GM19328 (cell line): ENCODE data around the gene CD300A.

ENCODE experiments used
- ATAC-seq: cut with Tn5 transposase; IDR thresholded peaks from one replicate; pipeline ENCODE4 v1.9.1; 2021; ENCODE audit warnings: mild to moderate bottlenecking, moderate library complexity; ENCODE audit not compliant: unreplicated experiment

Gene CD300A

DNA sequence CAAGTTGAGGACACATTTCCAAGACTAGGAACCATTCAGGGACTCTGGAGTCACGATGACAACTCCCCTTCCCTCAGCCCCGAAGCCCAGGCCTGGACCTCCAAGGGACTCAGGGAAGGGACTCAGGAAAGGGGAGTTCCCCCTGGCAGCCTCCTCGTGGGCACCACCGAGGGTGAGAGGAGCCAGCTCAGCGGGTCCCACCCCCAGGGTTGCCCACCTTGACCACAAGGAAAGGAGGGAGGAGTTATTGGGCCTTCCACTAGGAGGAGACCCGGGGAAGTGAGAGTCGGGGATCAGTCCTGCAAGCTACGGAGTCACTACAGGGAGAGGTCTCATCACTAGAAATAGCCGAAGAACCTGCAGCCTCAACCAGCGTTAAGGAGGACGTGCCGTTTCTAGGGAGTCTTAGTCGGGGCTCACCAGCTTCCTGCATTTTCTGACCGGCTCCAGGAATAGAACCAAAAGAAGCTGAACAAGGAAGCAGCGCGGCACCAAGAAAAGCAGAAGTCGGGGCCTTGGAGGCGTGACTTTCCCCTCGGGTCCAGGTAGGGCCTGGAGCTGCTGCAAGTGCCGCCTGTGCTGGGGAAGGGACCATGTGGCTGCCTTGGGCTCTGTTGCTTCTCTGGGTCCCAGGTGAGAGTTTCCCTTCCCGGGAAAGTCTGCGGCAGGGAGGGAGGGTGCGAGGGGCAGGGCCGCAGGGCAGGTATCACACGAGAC is at the start of gene CD300A:
Gene CD300A, plus strand, starts transcription at position 524 of the 717 bp plus-strand sequence. Its CDS starts 70 bp downstream, at position 594.
- no peak for ATAC-seq

DNA sequence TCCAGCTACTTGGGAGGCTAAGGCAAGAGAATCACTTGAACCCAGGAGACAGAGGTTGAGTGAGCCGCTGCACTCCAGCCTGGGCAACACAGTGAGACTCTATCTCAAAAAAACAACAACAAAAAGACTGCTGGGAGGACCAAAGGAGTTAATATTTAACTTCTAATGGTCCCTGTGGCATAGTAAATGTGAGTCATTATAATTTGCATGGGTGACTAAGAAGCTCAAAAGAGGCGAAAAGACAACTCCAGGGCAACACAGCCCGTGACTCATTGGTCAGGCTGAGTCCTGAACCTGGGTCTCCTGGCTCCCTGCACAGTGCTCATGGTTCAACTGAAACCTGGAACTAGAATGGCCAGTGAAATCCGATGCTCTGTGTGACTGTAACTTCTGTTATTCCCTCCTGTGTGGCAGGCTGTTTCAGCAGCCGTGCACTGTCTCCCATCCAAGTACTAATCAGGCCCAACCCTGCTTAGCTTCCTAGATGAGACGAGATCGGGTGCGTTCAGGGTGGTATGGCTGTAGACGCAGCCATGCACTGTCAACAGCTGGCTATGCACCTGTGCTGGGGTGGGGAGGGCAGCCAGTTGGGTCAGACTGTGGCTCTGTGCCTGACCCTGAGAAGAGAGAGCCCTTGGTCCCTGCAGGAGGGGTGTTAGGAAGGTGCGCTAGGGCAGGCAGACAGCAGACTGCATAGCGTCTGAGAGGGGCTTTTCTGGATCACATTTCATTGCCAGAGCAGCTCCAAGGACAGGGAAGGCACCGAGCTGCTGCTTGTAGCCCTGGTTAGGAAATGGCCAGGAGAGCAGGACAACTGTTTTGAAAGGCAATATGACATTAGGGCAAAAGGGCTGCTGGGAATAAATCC is 49.0 kb upstream of the CD300A start:
- no peak for ATAC-seq

DNA sequence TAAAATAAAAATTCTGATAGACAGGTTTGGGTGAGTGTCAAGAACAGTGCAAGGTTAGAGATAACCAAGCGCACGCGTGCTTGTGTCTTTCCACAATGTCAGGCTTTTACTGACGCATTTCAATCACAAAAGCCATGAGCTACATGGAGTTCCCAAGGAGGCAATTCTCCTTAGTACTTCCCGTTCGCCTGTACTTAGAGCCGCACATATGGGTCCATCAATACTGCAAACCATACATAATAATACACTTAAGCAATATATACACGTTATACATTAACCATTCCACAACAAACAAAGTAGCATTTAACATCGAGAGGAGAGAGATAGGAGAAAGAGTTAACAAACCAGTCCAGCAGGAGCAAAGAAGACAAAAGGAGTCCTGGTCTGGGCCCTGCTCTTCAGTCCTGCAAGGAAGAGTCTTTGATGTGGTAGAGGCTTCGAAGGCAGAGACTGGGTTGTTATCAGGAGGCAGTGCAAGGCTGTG is 46.5 kb upstream of the CD300A start:
- no peak for ATAC-seq

DNA sequence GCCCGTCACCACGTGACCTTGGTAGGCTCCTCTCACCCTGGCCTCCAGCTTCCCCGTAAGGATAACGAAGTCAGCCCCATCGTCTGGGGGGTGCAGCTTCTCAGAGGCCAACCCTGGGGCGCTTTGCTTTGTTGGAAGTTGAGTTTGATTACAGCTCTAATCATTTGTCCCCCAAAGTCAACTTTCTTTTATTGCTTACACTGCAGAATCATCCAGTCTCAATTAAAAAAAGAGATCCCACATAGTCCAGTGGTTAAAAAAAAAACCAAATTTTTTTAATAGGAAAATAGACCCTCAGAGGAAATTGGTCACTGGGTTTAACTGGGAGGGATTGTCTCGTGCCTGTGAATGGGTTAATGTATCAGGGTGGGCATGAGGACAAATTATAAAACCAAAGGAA is 42.3 kb upstream of the CD300A start:
- ATAC-seq = no peak

DNA sequence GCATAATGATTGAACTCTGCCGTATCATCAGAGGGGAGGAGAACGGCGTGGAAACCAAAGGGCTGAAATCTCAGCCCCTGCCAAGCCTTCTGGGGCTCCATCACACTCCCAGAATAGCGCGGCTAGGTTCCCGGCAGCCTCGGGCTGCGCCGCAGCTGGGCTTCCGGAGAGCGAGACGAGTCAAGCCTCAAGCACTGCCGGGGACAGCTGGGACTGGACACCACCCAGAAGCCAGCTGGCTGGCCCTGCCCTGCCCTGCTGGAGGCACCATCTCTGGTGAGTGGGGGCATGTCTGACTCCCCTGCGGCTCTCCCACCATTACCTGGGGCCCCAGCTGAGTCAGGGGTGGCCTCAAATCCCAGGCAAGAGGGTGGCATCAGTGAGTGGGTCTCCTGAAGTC is 41.8 kb upstream of the CD300A start:
- ATAC-seq = no peak

DNA sequence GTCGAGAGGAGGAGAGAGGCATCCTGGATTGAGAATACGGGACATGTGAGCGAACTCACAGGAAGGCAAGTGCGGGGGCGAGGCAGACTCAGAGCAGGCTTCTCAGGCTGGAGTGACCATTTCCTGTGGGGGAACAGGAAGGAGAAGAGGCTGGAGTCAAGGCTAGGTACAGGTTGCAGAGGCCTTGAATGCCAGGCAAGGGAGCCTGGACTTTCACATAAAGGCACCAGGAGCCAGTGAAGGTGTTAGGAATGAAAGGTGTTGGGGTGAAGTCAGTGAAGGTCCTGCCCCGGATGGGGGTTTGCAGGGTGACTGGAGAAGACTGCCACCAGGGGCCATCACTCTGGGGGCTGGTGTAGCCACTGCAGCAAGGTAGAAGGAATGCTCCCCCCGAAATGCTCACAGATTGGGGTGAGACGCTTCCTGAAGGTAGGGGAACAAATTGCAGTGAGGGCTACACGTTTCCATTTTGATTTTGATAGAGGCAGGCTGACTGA is 39.8 kb upstream of the CD300A start:
- no peak for ATAC-seq

DNA sequence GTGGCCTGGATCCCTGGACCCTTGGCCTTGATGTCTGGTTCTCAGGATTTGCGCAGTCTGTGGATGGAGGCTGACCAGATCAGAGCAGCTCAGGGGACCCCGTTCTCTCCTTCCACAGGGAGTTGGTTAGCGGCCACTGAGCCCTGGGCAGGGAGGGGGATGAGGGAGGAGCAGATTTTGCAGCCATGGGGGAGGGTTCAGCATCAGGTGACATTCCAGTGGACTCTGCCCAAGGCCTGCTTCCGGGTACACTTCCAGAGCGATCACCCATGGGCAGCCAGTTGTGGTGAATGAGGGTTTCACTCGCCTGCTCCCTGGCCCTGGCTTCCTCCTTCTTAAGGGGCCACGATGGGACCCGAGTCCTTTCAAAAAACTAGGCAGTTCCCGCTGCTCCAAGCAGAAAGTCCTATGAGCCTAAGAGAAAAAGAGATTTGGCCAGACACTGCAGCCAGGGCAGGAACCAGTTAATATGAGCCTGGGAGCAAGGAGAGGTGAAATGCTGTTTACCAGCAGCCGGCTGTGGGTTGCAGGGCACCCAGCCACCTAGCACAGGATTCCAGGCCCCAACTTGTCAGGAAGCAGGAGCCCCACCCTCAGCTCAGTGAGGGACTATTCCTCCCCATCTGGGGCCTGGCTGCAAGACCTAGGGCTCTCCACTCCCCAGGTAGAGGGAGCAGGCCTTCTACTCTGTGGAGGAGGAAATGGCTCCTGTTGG is 39.2 kb upstream of the CD300A start:
- no peak for ATAC-seq

DNA sequence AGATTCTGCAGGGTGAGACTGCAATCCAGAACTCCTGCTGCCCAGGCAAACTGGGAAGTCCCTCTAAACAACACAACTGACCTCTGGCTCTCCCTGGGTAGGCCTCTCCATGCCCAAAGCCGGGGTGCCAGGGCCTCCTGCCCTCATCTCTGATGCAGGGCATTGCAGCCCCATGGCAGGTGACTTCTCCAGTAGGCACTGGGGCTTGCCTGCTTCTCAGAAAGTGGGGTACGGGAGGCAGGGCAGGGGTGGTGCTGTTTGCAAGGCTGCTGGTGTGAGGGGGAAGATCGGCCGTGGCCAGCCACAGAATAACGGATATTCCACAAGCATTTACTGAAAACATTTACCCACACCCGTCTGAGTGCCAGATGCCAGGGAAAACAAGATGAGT is 38.7 kb upstream of the CD300A start:
- no peak for ATAC-seq

DNA sequence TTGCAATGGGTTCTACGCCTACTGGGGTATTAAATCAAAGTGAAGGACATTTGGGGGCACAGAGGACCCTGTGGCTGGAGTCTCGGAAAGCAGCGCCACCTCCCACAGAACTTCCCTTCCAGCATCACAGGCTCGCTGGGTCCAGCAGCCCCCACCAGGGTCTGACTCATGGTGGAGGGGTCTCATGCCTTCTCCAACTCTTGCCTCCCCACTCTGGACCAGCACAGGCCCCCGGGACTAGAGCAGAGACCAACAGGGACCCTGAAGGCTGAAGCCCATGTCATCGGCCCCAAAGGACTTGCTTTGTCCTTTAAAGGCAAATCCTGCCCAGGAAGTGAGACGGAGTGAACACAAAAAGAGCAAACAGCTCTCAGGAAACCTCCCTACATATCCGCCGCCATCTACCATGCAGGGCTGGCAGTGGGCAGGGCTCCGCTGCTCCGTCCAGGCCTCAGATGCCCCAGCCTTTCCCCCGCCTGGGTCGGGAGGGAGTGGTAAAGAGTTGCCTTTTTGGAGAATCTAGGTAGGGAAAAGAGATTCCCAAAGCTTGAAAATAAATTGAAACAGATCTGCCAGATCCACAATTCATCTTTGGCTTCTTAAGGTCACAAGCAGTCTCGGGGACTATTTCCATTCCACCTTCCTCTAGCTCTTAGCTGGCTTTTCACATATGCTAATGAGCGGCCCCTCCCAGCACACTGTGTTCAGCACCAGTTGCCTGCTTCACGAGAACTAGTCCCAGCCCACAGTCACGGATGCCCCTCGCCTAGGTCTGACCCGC is 36.6 kb upstream of the CD300A start:
- no peak for ATAC-seq

DNA sequence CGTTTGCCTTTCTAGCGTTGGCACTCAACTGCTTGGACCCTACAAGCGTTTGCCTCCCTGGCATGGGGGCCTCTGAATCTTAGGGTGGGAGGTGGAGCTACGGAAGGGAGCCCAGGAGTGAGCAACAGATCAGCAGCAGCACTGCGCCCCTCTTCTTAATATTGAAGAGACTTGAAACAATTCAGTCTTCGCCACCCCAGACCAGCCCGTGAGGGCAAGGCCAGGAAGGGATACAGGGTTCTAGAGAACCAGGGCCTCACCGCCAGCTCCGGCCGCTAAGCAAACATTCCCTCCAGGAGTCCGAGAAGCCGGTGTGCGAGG is 36.1 kb upstream of the CD300A start:
- no peak for ATAC-seq

DNA sequence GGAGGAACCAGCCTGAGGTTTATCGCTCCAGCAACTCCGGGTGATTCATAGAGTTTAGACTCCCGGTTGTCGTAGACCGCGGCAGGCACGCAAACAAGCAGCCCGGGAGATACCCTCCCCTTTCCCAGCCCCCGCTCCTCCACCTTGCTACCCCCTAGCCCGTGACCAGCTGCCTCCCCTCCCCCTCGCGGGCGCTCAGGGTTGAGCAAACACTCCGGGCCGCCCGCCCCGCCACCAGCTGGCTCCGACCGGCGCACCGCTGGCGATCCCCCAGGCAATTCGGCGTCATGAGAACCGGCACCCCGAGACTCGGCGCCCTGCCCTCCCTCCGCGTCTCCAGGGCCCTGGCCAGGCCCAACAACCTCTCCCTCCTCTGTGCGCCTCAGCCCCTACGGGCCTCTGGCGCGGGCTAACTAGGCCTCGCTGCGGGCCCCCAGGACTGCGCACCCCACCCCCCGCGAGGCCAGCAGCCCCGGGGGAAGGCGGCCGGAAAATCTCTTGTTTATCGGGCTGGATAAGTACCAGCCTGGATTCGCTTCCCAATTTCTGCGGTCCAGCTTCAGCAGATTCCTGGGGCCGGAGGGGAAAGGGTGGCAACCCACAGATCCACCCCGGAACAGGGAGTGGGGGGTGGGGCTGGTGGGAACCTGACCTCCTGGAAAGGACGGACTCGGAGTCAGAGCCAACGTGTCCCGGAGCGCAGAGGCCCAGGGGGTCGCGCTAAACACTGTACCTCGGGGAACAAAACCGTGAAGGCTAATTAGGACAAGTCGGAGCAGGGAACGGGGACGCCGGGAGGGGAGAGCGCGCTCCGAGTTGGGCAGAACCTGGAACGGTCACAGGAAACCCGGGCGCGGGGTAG is 35.5 kb upstream of the CD300A start:
- no peak for ATAC-seq

DNA sequence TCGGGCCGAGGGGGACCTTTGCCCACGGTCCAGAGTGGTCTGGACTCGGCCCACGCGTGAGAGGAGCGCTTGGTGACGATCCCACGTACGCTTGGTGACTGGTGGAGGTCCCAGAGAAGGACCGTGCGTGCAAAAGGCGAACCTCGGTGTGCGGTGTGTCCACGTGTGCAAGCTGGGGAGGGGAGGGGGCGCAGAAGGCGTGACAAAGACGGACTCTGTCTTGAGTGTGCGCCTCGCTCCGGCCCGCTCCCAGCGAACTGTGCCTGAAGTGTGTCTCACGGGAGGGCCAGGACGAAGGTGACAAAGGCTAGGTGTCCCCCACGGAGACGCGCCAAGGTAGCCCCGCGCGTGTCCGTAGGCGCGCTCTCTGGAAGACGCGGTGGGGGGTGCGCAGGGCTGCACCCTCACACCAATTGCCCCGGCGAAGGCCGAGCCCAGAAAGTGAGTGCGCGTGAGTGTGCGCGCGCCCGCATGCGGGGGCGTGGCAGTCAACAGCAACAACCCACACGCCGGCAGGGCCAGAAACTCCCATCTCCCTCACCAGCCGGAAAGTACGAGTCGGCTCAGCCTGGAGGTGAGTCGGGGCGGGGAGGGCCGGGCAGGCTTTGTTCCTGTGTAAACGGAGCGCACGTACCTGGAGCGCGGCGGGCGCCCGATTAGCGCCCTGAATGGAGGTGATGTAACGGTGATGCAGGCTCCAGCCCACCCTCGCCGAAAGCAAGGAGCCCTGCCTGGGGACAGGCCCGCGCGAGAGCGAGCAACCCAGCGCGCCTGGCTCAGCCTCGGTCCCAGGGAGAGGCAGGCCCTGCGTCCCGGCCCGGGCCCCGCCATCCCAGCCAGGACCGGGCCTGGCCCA is 34.6 kb upstream of the CD300A start, which contains the start of gene GPRC5C:
Gene GPRC5C, plus strand, starts transcription at position 521 of the 856 bp plus-strand sequence. CDS start 7,689 bp downstream, outside the sequence.
- no peak for ATAC-seq

DNA sequence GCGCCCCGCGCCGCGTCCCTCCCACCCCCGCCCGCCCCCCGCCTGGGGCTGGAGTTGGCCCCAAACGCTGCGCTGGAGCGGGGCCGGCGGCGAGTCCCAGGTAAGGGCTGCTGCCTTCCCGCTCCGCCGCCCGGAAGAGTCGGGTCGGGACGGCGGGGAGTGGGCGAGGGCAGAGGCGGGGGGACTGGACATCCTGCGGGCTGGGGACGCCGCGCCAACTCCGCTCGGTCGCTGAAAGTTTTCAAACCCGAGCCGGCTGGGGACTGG is 34.1 kb upstream of the CD300A start:
- ATAC-seq = no peak

DNA sequence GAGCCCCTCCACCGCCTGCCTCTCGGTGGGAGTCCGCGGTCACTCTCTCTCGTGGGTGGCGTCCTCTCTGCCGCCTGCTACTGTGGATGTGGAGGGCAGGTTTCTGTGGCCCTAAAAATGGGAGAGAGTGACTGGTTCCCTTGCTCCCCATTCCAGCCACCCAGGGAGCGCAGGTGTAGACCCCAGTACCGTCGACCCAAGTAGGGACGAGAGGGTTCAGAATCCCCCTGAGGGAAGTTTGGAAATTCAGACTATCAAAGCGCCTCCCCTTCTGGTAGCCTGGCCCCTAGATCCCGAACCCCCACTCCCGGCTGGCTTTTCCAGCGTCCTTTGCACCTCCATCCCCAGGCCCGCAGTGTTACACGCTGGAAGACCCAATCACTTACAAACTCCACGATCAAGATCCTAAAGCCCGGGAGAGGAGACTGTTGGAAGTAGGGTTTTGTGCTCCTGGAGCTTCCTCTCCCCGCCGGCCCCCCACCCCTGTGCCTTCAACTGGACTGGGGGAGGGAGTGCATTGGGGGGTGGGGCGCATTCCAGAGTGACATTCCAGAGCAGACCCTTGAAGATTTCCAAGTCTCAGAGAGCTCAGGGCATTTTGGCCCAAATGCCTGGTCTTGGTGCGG is 33.6 kb upstream of the CD300A start:
- no peak for ATAC-seq

DNA sequence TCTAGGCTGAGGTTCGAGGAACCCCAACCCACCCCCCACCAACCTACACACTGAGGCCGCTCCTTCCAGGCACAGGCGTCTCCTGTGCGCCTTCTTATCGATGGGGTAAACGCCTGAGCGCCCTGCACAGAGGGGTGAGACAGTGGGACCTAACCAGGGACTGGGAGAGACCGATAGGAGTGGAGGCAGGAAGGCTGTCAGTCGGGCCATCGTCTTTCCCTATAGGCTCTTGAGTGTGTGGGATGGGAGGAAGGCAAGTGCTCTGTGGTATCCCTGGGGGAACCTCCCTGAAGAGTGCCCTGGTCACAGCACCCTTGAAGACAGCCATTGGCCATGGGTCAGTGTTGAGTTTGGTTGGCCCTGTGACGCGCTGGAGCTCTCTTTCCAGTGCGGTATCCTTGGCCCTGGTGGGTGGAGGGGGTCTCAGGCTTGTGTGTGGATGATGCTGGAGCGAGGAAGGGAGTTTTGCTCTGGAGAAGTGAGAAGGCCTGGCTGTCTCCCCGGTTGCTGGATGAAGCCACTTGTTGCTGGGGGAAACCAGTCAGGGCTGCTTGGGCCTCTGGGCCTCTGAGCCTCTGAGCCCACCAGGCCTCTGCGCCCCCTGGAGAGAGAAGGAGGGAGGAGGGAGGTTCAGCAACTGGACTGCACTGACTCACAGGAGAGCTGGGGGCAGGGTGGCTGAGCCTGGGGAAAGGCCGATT is 32.9 kb upstream of the CD300A start:
- ATAC-seq = no peak

DNA sequence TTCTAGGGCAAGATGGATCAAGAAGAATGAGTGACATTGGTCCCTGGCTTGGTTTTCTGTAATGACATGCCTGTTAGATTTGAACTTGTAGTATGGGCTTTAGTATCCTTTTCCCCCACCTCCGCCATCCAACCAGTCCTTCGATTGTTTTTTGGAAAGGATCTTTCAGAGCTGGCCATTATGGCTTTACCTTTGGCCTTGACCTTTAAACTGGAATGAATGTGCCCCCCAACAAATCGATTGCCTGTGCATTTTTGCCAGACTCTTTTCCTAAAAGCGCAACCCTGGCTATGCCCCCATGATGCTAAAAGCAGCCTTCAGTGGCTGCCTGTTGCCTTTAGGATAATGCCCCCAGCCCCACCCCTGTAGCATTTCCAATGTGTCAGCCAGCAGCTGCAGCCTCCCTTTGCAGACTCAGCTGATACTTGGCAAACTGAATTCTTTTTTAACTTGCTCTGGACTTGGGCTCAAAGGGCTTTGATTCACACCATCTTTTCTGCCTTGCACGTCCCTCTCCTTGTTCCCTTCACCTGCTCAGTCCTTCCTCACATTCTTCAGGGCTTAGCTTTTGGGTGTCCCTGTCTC is 30.6 kb upstream of the CD300A start:
- ATAC-seq = no peak

DNA sequence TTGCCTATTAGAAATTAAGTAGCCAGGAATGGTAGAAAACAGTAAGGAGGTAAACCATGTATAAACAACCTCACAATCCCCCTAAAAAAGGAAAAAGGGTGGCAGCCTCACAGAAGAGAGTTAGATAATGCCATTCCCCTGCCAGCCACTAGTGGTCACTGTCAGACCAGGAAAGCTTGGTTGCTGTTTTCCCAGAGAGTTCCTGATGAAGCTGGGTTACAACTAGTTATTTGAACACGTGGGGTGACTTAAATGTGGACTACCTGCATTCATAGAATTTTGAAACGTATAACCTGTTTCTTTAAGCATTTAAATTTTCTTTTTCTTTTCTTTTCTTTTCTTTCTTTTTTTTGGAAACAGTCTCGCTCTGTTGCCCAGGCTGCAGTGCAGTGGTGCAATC is 28.7 kb upstream of the CD300A start:
- ATAC-seq = no peak
